Measurements from ENCODE around the gene TRIM54. TPM values are rescaled to one million over a fixed set of nuclear protein-coding genes. Genes with fewer than 3 reads are reported as not detected.

Gene TRIM54
- total RNA-seq, 1 experiment from 2014 or later = not detected

GRCh38 chr2:27242614-27242951 lies 39.6 kb upstream of the TRIM54 start:
- H3K4me1 ChIP-seq (ENCODE audit: low read length) = no peaks in the 10 kb centered on the region
- no peaks in the 10 kb centered on the region for H4K20me1 ChIP-seq (ENCODE audit: insufficient read depth, low read depth, low read length)
- H3K27me3 ChIP-seq (ENCODE audit: low read length) = no peaks in the 10 kb centered on the region
- H3K9me2 ChIP-seq (replicated peaks; ENCODE audit: insufficient read depth, low read length) = no peaks in the 10 kb centered on the region
- no peaks in the 10 kb centered on the region for H3K9me3 ChIP-seq (ENCODE audit: low read length)
- no peak overlapping the region for H3K9ac ChIP-seq (ENCODE audit: low read length)
- peaks cover 51% of the 10 kb centered on the region for H3K36me3 ChIP-seq (ENCODE audit: insufficient read depth, low read length)
- no peak overlapping the region for H3K4me2 ChIP-seq (ENCODE audit: low read depth, low read length, poor library complexity, severe bottlenecking)
- H3K79me2 ChIP-seq (ENCODE audit: low read length) = no peaks in the 10 kb centered on the region
- DNase-seq = no peak
- no peak overlapping the region for H3K27ac ChIP-seq (ENCODE audit: low read length)
- no peak overlapping the region for H2AFZ ChIP-seq (ENCODE audit: low read length)
- no peak overlapping the region for H3K4me3 ChIP-seq (ENCODE audit: low read length)

GRCh38 chr2:27243391-27244130 lies 38.7 kb upstream of the TRIM54 start:
- no peaks in the 10 kb centered on the region for H3K9me2 ChIP-seq (replicated peaks; ENCODE audit: insufficient read depth, low read length)
- DNase-seq = no peak
- H3K4me1 ChIP-seq (ENCODE audit: low read length) = no peaks in the 10 kb centered on the region
- no peaks in the 10 kb centered on the region for H3K27me3 ChIP-seq (ENCODE audit: low read length)
- no peak overlapping the region for H3K4me2 ChIP-seq (ENCODE audit: low read depth, low read length, poor library complexity, severe bottlenecking)
- no peak overlapping the region for H3K4me3 ChIP-seq (ENCODE audit: low read length)
- H3K9ac ChIP-seq (ENCODE audit: low read length) = no peak overlapping the region
- H3K79me2 ChIP-seq (ENCODE audit: low read length) = no peaks in the 10 kb centered on the region
- H3K36me3 ChIP-seq (ENCODE audit: insufficient read depth, low read length) = peaks cover 41% of the 10 kb centered on the region
- H3K27ac ChIP-seq (ENCODE audit: low read length) = no peak overlapping the region
- no peaks in the 10 kb centered on the region for H4K20me1 ChIP-seq (ENCODE audit: insufficient read depth, low read depth, low read length)
- H2AFZ ChIP-seq (ENCODE audit: low read length) = no peak overlapping the region
- no peaks in the 10 kb centered on the region for H3K9me3 ChIP-seq (ENCODE audit: low read length)

GRCh38 chr2:27245116-27245515 lies 37.1 kb upstream of the TRIM54 start:
- Histone ChIP-seq H3K4me2 (ENCODE audit: low read depth, low read length, poor library complexity, severe bottlenecking) (no peak overlapping the region), H3K27me3 (ENCODE audit: low read length) (no peaks in the 10 kb centered on the region), H4K20me1 (ENCODE audit: insufficient read depth, low read depth, low read length) (no peaks in the 10 kb centered on the region), H3K79me2 (ENCODE audit: low read length) (no peaks in the 10 kb centered on the region), H3K4me3 (ENCODE audit: low read length) (no peak overlapping the region), H3K4me1 (ENCODE audit: low read length) (no peaks in the 10 kb centered on the region), H3K27ac (ENCODE audit: low read length) (no peak overlapping the region), H2AFZ (ENCODE audit: low read length) (no peak overlapping the region), H3K36me3 (ENCODE audit: insufficient read depth, low read length) (peaks cover 30% of the 10 kb centered on the region), H3K9ac (ENCODE audit: low read length) (no peak overlapping the region), H3K9me3 (ENCODE audit: low read length) (no peaks in the 10 kb centered on the region), H3K9me2 (replicated peaks; ENCODE audit: insufficient read depth, low read length) (no peaks in the 10 kb centered on the region)
- no peak for DNase-seq

- H4K20me1 ChIP-seq (ENCODE audit: insufficient read depth, low read depth, low read length) = no peaks in the 10 kb centered on the region
- DNase-seq = no peak
- H3K4me3 ChIP-seq (ENCODE audit: low read length) = no peak overlapping the region
- no peak overlapping the region for H3K9ac ChIP-seq (ENCODE audit: low read length)
- H3K79me2 ChIP-seq (ENCODE audit: low read length) = no peaks in the 10 kb centered on the region
- no peaks in the 10 kb centered on the region for H3K27me3 ChIP-seq (ENCODE audit: low read length)
- H3K4me1 ChIP-seq (ENCODE audit: low read length) = peaks cover 4% of the 10 kb centered on the region
- H3K4me2 ChIP-seq (ENCODE audit: low read depth, low read length, poor library complexity, severe bottlenecking) = no peak overlapping the region
- no peaks in the 10 kb centered on the region for H3K9me2 ChIP-seq (replicated peaks; ENCODE audit: insufficient read depth, low read length)
- H3K9me3 ChIP-seq (ENCODE audit: low read length) = no peaks in the 10 kb centered on the region
- no peak overlapping the region for H2AFZ ChIP-seq (ENCODE audit: low read length)
- peaks cover 27% of the 10 kb centered on the region for H3K36me3 ChIP-seq (ENCODE audit: insufficient read depth, low read length)
- H3K27ac ChIP-seq (ENCODE audit: low read length) = no peak overlapping the region
These were observed 36.6 kb upstream of the TRIM54 start for GRCh38 chr2:27245626-27246025.

GRCh38 chr2:27247893-27248292 lies 34.3 kb upstream of the TRIM54 start:
- Histone ChIP-seq H3K9me3 (ENCODE audit: low read length) (no peaks in the 10 kb centered on the region), H3K4me1 (ENCODE audit: low read length) (peaks cover 19% of the 10 kb centered on the region), H3K4me3 (ENCODE audit: low read length) (no peak overlapping the region), H3K79me2 (ENCODE audit: low read length) (no peaks in the 10 kb centered on the region), H3K4me2 (ENCODE audit: low read depth, low read length, poor library complexity, severe bottlenecking) (no peak overlapping the region), H3K36me3 (ENCODE audit: insufficient read depth, low read length) (peaks cover 17% of the 10 kb centered on the region), H2AFZ (ENCODE audit: low read length) (no peak overlapping the region), H4K20me1 (ENCODE audit: insufficient read depth, low read depth, low read length) (no peaks in the 10 kb centered on the region), H3K27ac (ENCODE audit: low read length) (no peak overlapping the region), H3K9me2 (replicated peaks; ENCODE audit: insufficient read depth, low read length) (no peaks in the 10 kb centered on the region), H3K27me3 (ENCODE audit: low read length) (no peaks in the 10 kb centered on the region), H3K9ac (ENCODE audit: low read length) (no peak overlapping the region)
- no peak for DNase-seq

GRCh38 chr2:27249159-27249890 lies 32.9 kb upstream of the TRIM54 start:
- Histone ChIP-seq H3K27me3 (ENCODE audit: low read length) (no peaks in the 10 kb centered on the region), H3K36me3 (ENCODE audit: insufficient read depth, low read length) (0 out of 2 replicates have a peak, but pooled peaks cover 3% of the 10 kb centered on the region), H3K9me2 (replicated peaks; ENCODE audit: insufficient read depth, low read length) (no peaks in the 10 kb centered on the region), H2AFZ (ENCODE audit: low read length) (no peak overlapping the region), H3K27ac (ENCODE audit: low read length) (no peak overlapping the region), H3K79me2 (ENCODE audit: low read length) (no peaks in the 10 kb centered on the region), H3K9ac (ENCODE audit: low read length) (no peak overlapping the region), H4K20me1 (ENCODE audit: insufficient read depth, low read depth, low read length) (no peaks in the 10 kb centered on the region), H3K4me3 (ENCODE audit: low read length) (no peak overlapping the region), H3K4me1 (ENCODE audit: low read length) (peaks cover 19% of the 10 kb centered on the region), H3K4me2 (ENCODE audit: low read depth, low read length, poor library complexity, severe bottlenecking) (no peak overlapping the region), H3K9me3 (ENCODE audit: low read length) (no peaks in the 10 kb centered on the region)
- DNase-seq = no peak

GRCh38 chr2:27249891-27250651 lies 32.2 kb upstream of the TRIM54 start:
- no peak overlapping the region for H3K4me3 ChIP-seq (ENCODE audit: low read length)
- no peaks in the 10 kb centered on the region for H3K79me2 ChIP-seq (ENCODE audit: low read length)
- no peaks in the 10 kb centered on the region for H3K27me3 ChIP-seq (ENCODE audit: low read length)
- DNase-seq = peak; percentile 90
- H3K27ac ChIP-seq (ENCODE audit: low read length) = no peak overlapping the region
- H3K9ac ChIP-seq (ENCODE audit: low read length) = no peak overlapping the region
- H3K36me3 ChIP-seq (ENCODE audit: insufficient read depth, low read length) = no peaks in the 10 kb centered on the region
- H3K4me1 ChIP-seq (ENCODE audit: low read length) = peaks cover 19% of the 10 kb centered on the region
- H2AFZ ChIP-seq (ENCODE audit: low read length) = peak overlapping the region; percentile 12; the same call in 1 of the 2 replicates
- no peaks in the 10 kb centered on the region for H3K9me3 ChIP-seq (ENCODE audit: low read length)
- H3K4me2 ChIP-seq (ENCODE audit: low read depth, low read length, poor library complexity, severe bottlenecking) = no peak overlapping the region
- H4K20me1 ChIP-seq (ENCODE audit: insufficient read depth, low read depth, low read length) = no peaks in the 10 kb centered on the region
- no peaks in the 10 kb centered on the region for H3K9me2 ChIP-seq (replicated peaks; ENCODE audit: insufficient read depth, low read length)

Measured in Karpas-422 (cell line).